HL-60/S4 (cell line): ENCODE data around the gene PNMA8C.

Experiments
- in situ Hi-C: fragments of 300-500 bp; cut with MboI; formaldehyde crosslinking; loops from 2 replicates; pipeline ENCODE4 v1.14.3; 2022; ENCODE audit warnings: low sequenced_read_pairs

Gene PNMA8C

GRCh38 chr19:46411925-46412649 lies 16.6 kb downstream of the PNMA8C start:
- in situ Hi-C loops = no loop called here

GRCh38 chr19:46411088-46411924 lies 17.4 kb downstream of the PNMA8C start:
- in situ Hi-C loops = no loop called here

GRCh38 chr19:46410205-46411087 lies 18.3 kb downstream of the PNMA8C start:
- in situ Hi-C loops = no loop called here

- in situ Hi-C loops = no loop called here
These were observed 19.5 kb downstream of the PNMA8C start for GRCh38 chr19:46409191-46409590.

GRCh38 chr19:46408664-46409039 lies 20.1 kb downstream of the PNMA8C start:
- in situ Hi-C loops = no loop called here

- in situ Hi-C loops = no loop called here
These were observed 20.7 kb downstream of the PNMA8C start for GRCh38 chr19:46407856-46408663.

- in situ Hi-C loops = no loop called here
These were observed 21.8 kb downstream of the PNMA8C start for GRCh38 chr19:46406976-46407375.

- in situ Hi-C loops = no loop called here
These were observed 23.8 kb downstream of the PNMA8C start for GRCh38 chr19:46404753-46405468.

- in situ Hi-C loops = no loop called here
These were observed 24.5 kb downstream of the PNMA8C start for GRCh38 chr19:46404055-46404752.

- in situ Hi-C loops = no loop called here
These were observed 26.0 kb downstream of the PNMA8C start for GRCh38 chr19:46402725-46403124.

- in situ Hi-C loops = loop anchor here (10.0 kb wide), 1 partner anchor 87 kb away; no protein-coding TSS in a partner anchor
These were observed 30.8 kb downstream of the PNMA8C start for GRCh38 chr19:46397801-46398479.

GRCh38 chr19:46394402-46394797 lies 34.3 kb downstream of the PNMA8C start:
- in situ Hi-C loops = loop anchor here (10.0 kb wide), 1 partner anchor 90 kb away; no protein-coding TSS in a partner anchor

GRCh38 chr19:46393456-46394401 lies 35.0 kb downstream of the PNMA8C start:
- in situ Hi-C loops = loop anchor here (10.0 kb wide), 1 partner anchor 91 kb away; no protein-coding TSS in a partner anchor

- in situ Hi-C loops = loop anchor here (10.0 kb wide), 1 partner anchor 92 kb away; no protein-coding TSS in a partner anchor
These were observed 35.9 kb downstream of the PNMA8C start for GRCh38 chr19:46392837-46393236.

GRCh38 chr19:46392252-46392801 lies 36.4 kb downstream of the PNMA8C start:
- in situ Hi-C loops = loop anchor here (10.0 kb wide), 1 partner anchor 92 kb away; no protein-coding TSS in a partner anchor
